H1 (cell line): Measurements from ENCODE around the gene PRODH. TPM values are rescaled to one million over a fixed set of nuclear protein-coding genes. Genes with fewer than 3 reads are reported as not detected.
"Not testable (repeated sequence)": the region's sequence is repeated elsewhere in the genome, so short reads cannot be mapped to it uniquely, and the experiment has no call there.

ENCODE experiments used
- CTCF ChIA-PET: fragments of 300-600 bp; sonication (Branson Sonifier 250); formaldehyde crosslinking; loops from one replicate; lab custom pipeline; 2021; ENCODE audit not compliant: partially characterized antibody; lab: Charles Lee
- POLR2A ChIA-PET: fragments of 300-600 bp; sonication (Branson Sonifier 250); formaldehyde crosslinking; loops from one replicate; lab custom pipeline; 2021; ENCODE audit warnings: inconsistent platforms; ENCODE audit not compliant: partially characterized antibody; lab: Charles Lee
- DNase-seq, 2 experiments: peaks; one replicate each; pipeline versions ENCODE4 v3.0.0 to v3.0.0-alpha.2; 2010 to 2022; ENCODE audit warnings: low spot score in 2 of 2, low read depth in 1 of 2, mixed read lengths in 1 of 2
- FAIRE-seq: peaks from 2 replicates; lab custom pipeline; 2011; peaks lifted over from hg19 to GRCh38; lab: Jason Lieb, UNC
- H2AFZ ChIP-seq: 2 replicates; pipeline ENCODE4 v1.8.1; 2012; ENCODE audit warnings: low read length, inconsistent platforms
- H2AK5ac ChIP-seq: 2 replicates; pipeline ENCODE4 v1.6.1; 2013; ENCODE audit warnings: low read depth, low read length
- H2BK120ac ChIP-seq: replicated peaks from 2 replicates; pipeline ENCODE3; 2013; ENCODE audit warnings: low read depth, low read length, inconsistent platforms
- H2BK12ac ChIP-seq: 2 replicates; pipeline ENCODE4 v1.6.1; 2013; ENCODE audit warnings: low read depth, low read length
- H2BK15ac ChIP-seq: 2 replicates; pipeline ENCODE4 v1.6.1; 2013; ENCODE audit warnings: low read length
- H2BK20ac ChIP-seq: 2 replicates; pipeline ENCODE4 v1.6.1; 2013; ENCODE audit warnings: low read length
- H2BK5ac ChIP-seq: 2 replicates; pipeline ENCODE4 v1.6.1; 2013; ENCODE audit warnings: low read depth, low read length
- H3K14ac ChIP-seq: 2 replicates; pipeline ENCODE4 v1.6.1; 2013; ENCODE audit warnings: inconsistent platforms; ENCODE audit not compliant: insufficient read length
- H3K18ac ChIP-seq: 2 replicates; pipeline ENCODE4 v1.6.1; 2013; ENCODE audit warnings: low read length; ENCODE audit errors: extremely low read depth
- H3K23ac ChIP-seq: 2 replicates; pipeline ENCODE4 v1.6.1; 2013; ENCODE audit warnings: inconsistent platforms; ENCODE audit not compliant: insufficient read length
- H3K23me2 ChIP-seq: 2 replicates; pipeline ENCODE4 v1.6.1; 2013; ENCODE audit warnings: low read depth, low read length
- H3K27ac ChIP-seq: 2 replicates; pipeline ENCODE4 v1.6.1; 2011; ENCODE audit warnings: low read depth, low read length, inconsistent platforms
- H3K27me3 ChIP-seq, 4 experiments: replicated peaks in 1 of 4; 1 replicate in 1 of 4; 2 replicates in 3 of 4; pipeline versions ENCODE4 v1.6.1 to v1.8.1; 2011 to 2013; ENCODE audit warnings: low read length in 3 of 4, mild to moderate bottlenecking in 3 of 4, inconsistent platforms in 2 of 4, mixed read lengths in 2 of 4, moderate library complexity in 1 of 4; ENCODE audit not compliant: control insufficient read depth in 3 of 4, insufficient read depth in 3 of 4; ENCODE audit errors: extremely low read depth in 1 of 4
- H3K36me3 ChIP-seq, 4 experiments: 2 replicates each; pipeline versions ENCODE4 v1.6.1 to v1.8.1; 2011 to 2013; ENCODE audit warnings: mild to moderate bottlenecking in 4 of 4, low read length in 3 of 4, moderate library complexity in 2 of 4, control low read depth in 1 of 4, inconsistent platforms in 1 of 4; ENCODE audit not compliant: insufficient read depth in 4 of 4, control insufficient read depth in 2 of 4
- H3K4ac ChIP-seq: replicated peaks from 2 replicates; pipeline ENCODE3; 2013; ENCODE audit warnings: low read length, low read depth, mixed read lengths, inconsistent platforms; ENCODE audit not compliant: insufficient read length
- H3K4me1 ChIP-seq, 4 experiments: replicated peaks in 1 of 4; 1 replicate in 1 of 4; 2 replicates in 3 of 4; pipeline versions ENCODE4 v1.6.1 to v1.8.1; 2011 to 2013; ENCODE audit warnings: low read length in 3 of 4, inconsistent platforms in 2 of 4, mixed read lengths in 1 of 4; ENCODE audit not compliant: insufficient read depth in 4 of 4, control insufficient read depth in 3 of 4
- H3K4me2 ChIP-seq, 2 experiments: 2 replicates each; pipeline versions ENCODE4 v1.6.1 to v1.8.1; 2011 to 2013; ENCODE audit warnings: low read depth in 2 of 2, low read length in 2 of 2, control low read depth in 1 of 2, inconsistent platforms in 1 of 2, mild to moderate bottlenecking in 1 of 2; ENCODE audit not compliant: insufficient read depth in 1 of 2
- H3K4me3 ChIP-seq, 4 experiments: fragments of 200-600, 300-600 bp in 1 of 4; sonication (generic), shearing (Covaris generic), sonication (Bioruptor Twin) in 1 of 4; 2 replicates each; pipeline versions ENCODE4 v1.5.1 to v1.8.1; 2011 to 2016; ENCODE audit warnings: low read length in 4 of 4, low read depth in 3 of 4, control low read depth in 2 of 4, inconsistent platforms in 2 of 4, mild to moderate bottlenecking in 2 of 4, mixed read lengths in 1 of 4, moderate library complexity in 1 of 4; ENCODE audit not compliant: insufficient read depth in 2 of 4; ENCODE audit errors: extremely low read depth in 1 of 4
- H3K56ac ChIP-seq: replicated peaks from 2 replicates; pipeline ENCODE3; 2013; ENCODE audit warnings: low read depth, mild to moderate bottlenecking, mixed read lengths, low read length, inconsistent platforms; ENCODE audit not compliant: insufficient read length
- H3K79me1 ChIP-seq: 2 replicates; pipeline ENCODE4 v1.6.1; 2013; ENCODE audit warnings: low read depth, low read length, control low read depth
- H3K79me2 ChIP-seq, 2 experiments: 2 replicates each; pipeline versions ENCODE4 v1.6.1 to v1.8.1; 2012 to 2013; ENCODE audit warnings: low read length in 2 of 2, mild to moderate bottlenecking in 2 of 2, inconsistent platforms in 1 of 2; ENCODE audit not compliant: insufficient read depth in 2 of 2, control insufficient read depth in 1 of 2
- H3K9ac ChIP-seq, 4 experiments: replicated peaks in 1 of 4; 1 replicate in 1 of 4; 2 replicates in 3 of 4; pipeline versions ENCODE4 v1.6.1 to v1.8.1; 2011 to 2013; ENCODE audit warnings: low read depth in 3 of 4, low read length in 3 of 4, control low read depth in 2 of 4, mild to moderate bottlenecking in 2 of 4, moderate library complexity in 2 of 4, inconsistent platforms in 1 of 4; ENCODE audit errors: extremely low read depth in 1 of 4
- H3K9me3 ChIP-seq, 2 experiments: 2 replicates each; pipeline versions ENCODE4 v1.6.1 to v1.8.1; 2012 to 2013; ENCODE audit warnings: mild to moderate bottlenecking in 2 of 2, moderate library complexity in 2 of 2, control low read depth in 1 of 2, inconsistent platforms in 1 of 2, low read depth in 1 of 2, low read length in 1 of 2, mixed read lengths in 1 of 2; ENCODE audit not compliant: insufficient read depth in 2 of 2
- H4K20me1 ChIP-seq, 2 experiments: replicated peaks in 1 of 2; 2 replicates each; pipeline versions ENCODE3 to v1.8.1; 2011 to 2013; ENCODE audit warnings: inconsistent platforms in 2 of 2, low read length in 2 of 2, mild to moderate bottlenecking in 1 of 2; ENCODE audit not compliant: insufficient read depth in 2 of 2, control insufficient read depth in 1 of 2
- H4K5ac ChIP-seq: 2 replicates; pipeline ENCODE4 v1.6.1; 2013; ENCODE audit warnings: low read length, low read depth, mixed read lengths, inconsistent platforms; ENCODE audit not compliant: insufficient read length
- H4K8ac ChIP-seq: 2 replicates; pipeline ENCODE4 v1.8.0; 2013; ENCODE audit warnings: mild to moderate bottlenecking, moderate library complexity, low read length, inconsistent platforms; ENCODE audit not compliant: insufficient read depth; ENCODE audit errors: extremely low read depth
- H4K91ac ChIP-seq: replicated peaks from 2 replicates; pipeline ENCODE3; 2013; ENCODE audit warnings: low read length, mixed read lengths, inconsistent platforms; ENCODE audit not compliant: insufficient read length
- WGBS, 2 experiments: shearing (Covaris generic) in 1 of 2; methylation state at CpG; one replicate each; pipeline versions ENCODE4 v1.1.6 to v1.1.7; 2013 to 2015; ENCODE audit warnings: low lambda C conversion rate in 2 of 2, mixed read lengths in 2 of 2, inconsistent platforms in 1 of 2, low coverage in 1 of 2, missing lambda C conversion rate in 1 of 2; ENCODE audit not compliant: insufficient replicate concordance in 2 of 2, insufficient coverage in 1 of 2, insufficient read length in 1 of 2; ENCODE audit errors: extremely low coverage in 1 of 2, missing lambda C conversion rate in 1 of 2; 5-methylcytosine and 5-hydroxymethylcytosine counted together
- polyA plus RNA-seq, 7 experiments: library from polyadenylated mRNA; depleted of rRNA in 3 of 7; stranded (reverse) in 5 of 7; unstranded in 2 of 7; fragments of >200 nt in 5 of 7; fragments of 200-250 nt in 2 of 7; gene quantifications; 1 replicate in 5 of 7; 2 replicates in 1 of 7; 4 replicates in 1 of 7; pipeline versions ENCODE4 v1.2.1 to v1.2.3, GENCODE V29; 2011 to 2013; ENCODE audit warnings: missing spikeins in 2 of 7, mixed read lengths in 2 of 7
- total RNA-seq: library from RNA; stranded (reverse); fragmentation: NEBNext Ultra II Directional; extraction: Animal tissue kit (Norgen Biotek cat#: 25700); gene quantifications from 2 replicates; pipeline ENCODE4 v1.2.1, GENCODE V29; 2021

The PRODH gene
- total and polyA plus RNA-seq, 2 of the 8 experiments (the other 6 are each of a cell fraction or from before 2014, with no cell fraction given) = 27.6 to 45.6 TPM

- CTCF ChIA-PET = interaction anchor here (0.7 to 1.5 kb wide), 11 partner anchors 13 to 108 kb away, joined by 3 to 5 read pairs (median 4); partner anchors contain the start of gene DGCR6
- H2BK120ac ChIP-seq, FAIRE-seq: not testable (repeated sequence)
Observed at GRCh38 chr22:18956121-18956895, 20.2 kb upstream of the PRODH start.

More at GRCh38 chr22:18956121-18956895, 20.2 kb upstream of the PRODH start:
- H3K79me2 ChIP-seq, H2BK20ac ChIP-seq, H2BK5ac ChIP-seq, H2AFZ ChIP-seq, H3K79me1 ChIP-seq, H3K9me3 ChIP-seq, H3K4me3 ChIP-seq, H3K23ac ChIP-seq, H3K4me2 ChIP-seq, H2BK15ac ChIP-seq, H3K4me1 ChIP-seq, H3K9ac ChIP-seq, H3K27ac ChIP-seq, H3K56ac ChIP-seq, H4K91ac ChIP-seq, H4K20me1 ChIP-seq, H3K4ac ChIP-seq, H2AK5ac ChIP-seq, H4K8ac ChIP-seq, H3K14ac ChIP-seq, H3K18ac ChIP-seq, H3K36me3 ChIP-seq, H3K27me3 ChIP-seq, H3K23me2 ChIP-seq, H4K5ac ChIP-seq, DNase-seq: not testable (repeated sequence)
- 85% methylated on average over 13 of the region's 15 CpGs; no CpG with 5 or more reads in 1 of the 2 experiments for WGBS, 2 experiments
- 0 out of 2 replicates have a peak overlapping the region, but pooled peaks have one; percentile 60 for H2BK12ac ChIP-seq
- POLR2A ChIA-PET = interaction anchor here (0.7 to 1.5 kb wide), 3 partner anchors 8 to 80 kb away, joined by 3 to 4 read pairs (median 3); no protein-coding TSS in a partner anchor
